OCI-LY7 (cell line): Measurements from ENCODE around the gene ALKBH4. TPM values are rescaled to one million over a fixed set of nuclear protein-coding genes. Genes with fewer than 3 reads are reported as not detected.

Experiments
- BruUV-seq: library from RNA; stranded (reverse); fragments of 400-500 nt; replicated peaks from 2 replicates; lab custom pipeline; 2021; lab: Mats Ljungman, UMichigan
- CTCF ChIA-PET: fragments of 300-600 bp; sonication (Branson Sonifier 250); formaldehyde crosslinking; loops from one replicate; lab custom pipeline; 2022; ENCODE audit warnings: antibody characterized with exemption; ENCODE audit not compliant: unreplicated experiment; lab: Charles Lee
- POLR2A ChIA-PET: fragments of 300-600 bp; sonication (Branson Sonifier 250); formaldehyde crosslinking; loops from one replicate; lab custom pipeline; 2022; ENCODE audit warnings: antibody characterized with exemption; lab: Charles Lee
- DNase-seq: peaks from one replicate; pipeline ENCODE4 v3.0.0-alpha.2; 2015; ENCODE audit warnings: low spot score
- H2AFZ ChIP-seq: fragments of 200-600 bp; sonication (generic), shearing (Covaris generic); 2 replicates; pipeline ENCODE4 v1.6.1; 2014; ENCODE audit warnings: mild to moderate bottlenecking, antibody characterized with exemption, low read length, moderate library complexity
- H3K27ac ChIP-seq: fragments of 200-600 bp; sonication (generic); 2 replicates; pipeline ENCODE4 v1.5.1; 2014; ENCODE audit warnings: mixed run types, low read depth, mild to moderate bottlenecking, moderate library complexity, low read length, inconsistent platforms; ENCODE audit not compliant: poor library complexity, severe bottlenecking
- H3K36me3 ChIP-seq: fragments of 200-600 bp; sonication (generic); 2 replicates; pipeline ENCODE4 v1.6.1; 2014; ENCODE audit warnings: mild to moderate bottlenecking, antibody characterized with exemption, low read length, moderate library complexity, mixed read lengths; ENCODE audit not compliant: insufficient read depth
- H3K4me1 ChIP-seq: fragments of 200-600 bp; sonication (generic); 2 replicates; pipeline ENCODE4 v1.5.1; 2014; ENCODE audit warnings: mild to moderate bottlenecking, low read length; ENCODE audit not compliant: insufficient read depth, poor library complexity, severe bottlenecking
- H3K4me2 ChIP-seq: fragments of 200-600 bp; sonication (generic); 2 replicates; pipeline ENCODE4 v1.6.1; 2014; ENCODE audit warnings: mild to moderate bottlenecking, low read length
- H3K4me3 ChIP-seq: fragments of 200-600 bp; sonication (generic); 2 replicates; pipeline ENCODE4 v1.5.1; 2014; ENCODE audit warnings: mild to moderate bottlenecking, low read depth, low read length; ENCODE audit not compliant: poor library complexity, severe bottlenecking
- H3K79me2 ChIP-seq: fragments of 200-600 bp; sonication (generic); 2 replicates; pipeline ENCODE4 v1.6.1; 2016; ENCODE audit warnings: low read depth, mild to moderate bottlenecking, low read length, moderate library complexity, mixed read lengths; ENCODE audit not compliant: insufficient read depth
- H3K9me2 ChIP-seq: fragments of 200-600 bp; sonication (generic); 2 replicates; pipeline ENCODE4 v1.6.1; 2016; ENCODE audit warnings: mild to moderate bottlenecking, low read length, mixed read lengths; ENCODE audit not compliant: insufficient read depth
- H3K9me3 ChIP-seq: fragments of 200-600 bp; sonication (generic); 2 replicates; pipeline ENCODE4 v1.6.1; 2014; ENCODE audit warnings: mild to moderate bottlenecking, mixed run types, low read length, mixed read lengths
- H4K20me1 ChIP-seq: fragments of 200-600 bp; sonication (generic); 2 replicates; pipeline ENCODE4 v1.6.1; 2014; ENCODE audit warnings: mild to moderate bottlenecking, antibody characterized with exemption, low read length, moderate library complexity, mixed read lengths; ENCODE audit not compliant: insufficient read depth
- EZH2phosphoT487 ChIP-seq: fragments of 200-600 bp; sonication (generic); IDR thresholded peaks from 2 replicates; pipeline ENCODE4 v1.6.1; 2018; ENCODE audit warnings: low read depth, borderline replicate concordance, mild to moderate bottlenecking, mixed run types, antibody characterized with exemption, low read length, moderate library complexity, mixed read lengths
- intact Hi-C: fragments of 100-400 bp; cut with micrococcal nuclease; formaldehyde crosslinking; loops from one replicate; pipeline ENCODE4 v1.10.0; 2022; ENCODE audit not compliant: unreplicated experiment
- total RNA-seq, 2 experiments: library from RNA; depleted of rRNA in 1 of 2; stranded (reverse); fragments of >200 nt in 1 of 2; shearing (Covaris generic) in 1 of 2; gene quantifications; 2 replicates each; pipeline ENCODE4 v1.2.3, GENCODE V29; 2014 to 2022
- TF ChIP-seq, protein P1 (sequence below): fragments of 200-600 bp; sonication (generic); conservative IDR thresholded peaks from 2 replicates; pipeline ENCODE4 v1.5.1; 2014; ENCODE audit warnings: mild to moderate bottlenecking, antibody characterized with exemption, low read length, moderate library complexity, mixed read lengths

The ALKBH4 gene
- total RNA-seq, 2 experiments from 2014 or later, result 13.3 to 17.5 TPM

DNA sequence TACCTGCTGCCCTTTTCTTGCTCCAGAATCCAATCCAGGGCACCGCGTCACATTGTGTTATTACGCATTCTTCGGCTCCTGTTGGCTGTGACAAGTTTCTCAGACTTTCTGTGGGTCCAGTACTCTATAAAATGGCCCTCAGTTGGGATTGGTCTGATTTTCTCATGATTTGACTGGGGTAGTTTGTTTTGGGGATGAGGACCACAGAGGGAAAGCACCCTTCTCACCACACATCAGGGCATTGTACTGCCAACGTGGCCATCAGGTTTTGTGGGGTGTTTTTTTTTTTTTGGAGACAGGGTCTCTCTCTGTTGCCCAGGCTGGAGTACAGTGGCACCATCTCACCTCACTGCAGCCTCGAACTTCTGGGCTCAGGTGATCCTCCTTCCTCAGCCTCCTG, 48.3 kb downstream of the ALKBH4 start:
- Histone ChIP-seq H3K9me3 (no peaks in the 10 kb centered on the region), H4K20me1 (no peaks in the 10 kb centered on the region), H3K4me2 (no peak overlapping the region), H3K9me2 (no peaks in the 10 kb centered on the region), H3K27ac (peak overlapping the region; percentile 74), H2AFZ (no peak overlapping the region), H3K36me3 (peaks cover 93% of the 10 kb centered on the region), H3K4me3 (no peak overlapping the region), H3K4me1 (peaks cover 57% of the 10 kb centered on the region), H3K79me2 (peaks cover 23% of the 10 kb centered on the region; the same call in 1 of the 2 replicates)
- POLR2A ChIA-PET, result interaction anchor here (0.7 to 3.1 kb wide), 6 partner anchors 10 to 109 kb away, joined by 3 to 32 read pairs (median 4); no protein-coding TSS in a partner anchor
- intact Hi-C loops, result no loop called here
- CTCF ChIA-PET, result interaction anchor here (1.3 kb wide), 1 partner anchor 18 kb away, joined by 3 read pairs; no protein-coding TSS in a partner anchor
- no TSS peak for BruUV-seq
- DNase-seq, result no peak
- TF ChIP-seq, protein P1, sequence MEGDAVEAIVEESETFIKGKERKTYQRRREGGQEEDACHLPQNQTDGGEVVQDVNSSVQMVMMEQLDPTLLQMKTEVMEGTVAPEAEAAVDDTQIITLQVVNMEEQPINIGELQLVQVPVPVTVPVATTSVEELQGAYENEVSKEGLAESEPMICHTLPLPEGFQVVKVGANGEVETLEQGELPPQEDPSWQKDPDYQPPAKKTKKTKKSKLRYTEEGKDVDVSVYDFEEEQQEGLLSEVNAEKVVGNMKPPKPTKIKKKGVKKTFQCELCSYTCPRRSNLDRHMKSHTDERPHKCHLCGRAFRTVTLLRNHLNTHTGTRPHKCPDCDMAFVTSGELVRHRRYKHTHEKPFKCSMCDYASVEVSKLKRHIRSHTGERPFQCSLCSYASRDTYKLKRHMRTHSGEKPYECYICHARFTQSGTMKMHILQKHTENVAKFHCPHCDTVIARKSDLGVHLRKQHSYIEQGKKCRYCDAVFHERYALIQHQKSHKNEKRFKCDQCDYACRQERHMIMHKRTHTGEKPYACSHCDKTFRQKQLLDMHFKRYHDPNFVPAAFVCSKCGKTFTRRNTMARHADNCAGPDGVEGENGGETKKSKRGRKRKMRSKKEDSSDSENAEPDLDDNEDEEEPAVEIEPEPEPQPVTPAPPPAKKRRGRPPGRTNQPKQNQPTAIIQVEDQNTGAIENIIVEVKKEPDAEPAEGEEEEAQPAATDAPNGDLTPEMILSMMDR, result no peak
- TF ChIP-seq EZH2phosphoT487, result no peak

DNA sequence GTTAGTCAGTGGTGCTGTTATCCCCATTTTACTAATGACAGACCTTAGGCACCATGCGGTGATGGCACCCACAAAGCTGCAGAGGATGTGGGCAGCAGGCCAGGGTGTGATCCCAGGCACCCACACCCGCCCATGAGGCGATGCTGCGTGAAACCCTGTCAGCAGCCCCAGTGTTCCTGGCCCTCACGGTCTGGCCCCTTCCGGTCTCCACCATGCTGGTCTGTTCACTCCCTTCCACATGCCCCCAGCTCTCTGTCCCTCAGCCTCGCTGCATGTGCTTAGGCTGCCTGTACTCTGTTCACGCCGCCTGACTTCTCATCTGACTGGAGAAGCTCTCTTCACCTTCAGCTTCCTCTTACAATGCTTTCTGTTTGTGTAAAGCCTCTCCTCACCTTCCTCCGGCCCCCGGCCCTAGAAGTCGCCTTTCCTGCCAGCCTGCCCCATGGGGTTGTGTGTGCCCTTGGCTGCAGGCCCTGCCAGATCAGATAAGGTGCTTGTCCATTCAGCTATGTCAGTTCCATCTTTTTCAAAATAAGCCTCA, 48.9 kb downstream of the ALKBH4 start:
- DNase-seq, result peak; percentile 67
- intact Hi-C loops, result no loop called here
- H3K27ac ChIP-seq, result peak overlapping the region; percentile 74
- no peaks in the 10 kb centered on the region for H3K9me3 ChIP-seq
- H2AFZ ChIP-seq, result no peak overlapping the region
- no TSS peak for BruUV-seq
- H3K4me3 ChIP-seq, result no peak overlapping the region
- ChIA-PET POLR2A (interaction anchor here (0.7 to 3.1 kb wide), 8 partner anchors 11 to 109 kb away, joined by 3 to 32 read pairs (median 4); no protein-coding TSS in a partner anchor), CTCF (interaction anchor here (0.6 to 1.3 kb wide), 3 partner anchors 18 to 26 kb away, joined by 3 read pairs; partner anchors contain the start of gene PRKRIP1)
- no peak for TF ChIP-seq EZH2phosphoT487
- TF ChIP-seq, protein P1, result no peak
- H3K4me2 ChIP-seq, result peak overlapping the region; percentile 25
- peaks cover 25% of the 10 kb centered on the region; the same call in 1 of the 2 replicates for H3K79me2 ChIP-seq
- no peaks in the 10 kb centered on the region for H3K9me2 ChIP-seq
- H4K20me1 ChIP-seq, result no peaks in the 10 kb centered on the region
- peaks cover 50% of the 10 kb centered on the region for H3K4me1 ChIP-seq
- peaks cover 93% of the 10 kb centered on the region for H3K36me3 ChIP-seq

DNA sequence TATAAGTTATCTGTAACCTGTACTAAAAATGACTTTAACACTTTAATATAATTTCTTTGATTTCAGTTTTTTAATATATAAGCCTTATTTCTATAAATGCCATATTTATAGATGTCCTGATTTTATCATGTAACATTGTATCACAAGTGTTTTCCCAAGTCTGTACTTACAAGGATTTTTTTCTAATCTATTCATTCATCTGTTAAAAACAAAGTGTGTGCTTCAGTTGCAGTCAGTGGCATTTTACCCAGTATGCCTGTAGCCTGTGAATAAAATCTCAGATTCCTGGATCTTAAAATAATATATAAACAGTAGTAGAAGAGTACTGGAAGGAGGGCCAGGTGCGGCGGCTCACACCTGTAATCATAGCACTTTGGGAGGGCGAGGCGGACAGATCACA, 51.1 kb downstream of the ALKBH4 start:
- Histone ChIP-seq H3K27ac (no peak overlapping the region), H3K9me2 (no peaks in the 10 kb centered on the region), H2AFZ (no peak overlapping the region), H3K36me3 (peaks cover 93% of the 10 kb centered on the region), H4K20me1 (no peaks in the 10 kb centered on the region), H3K4me1 (peaks cover 59% of the 10 kb centered on the region), H3K9me3 (no peaks in the 10 kb centered on the region), H3K79me2 (peaks cover 42% of the 10 kb centered on the region; the same call in 1 of the 2 replicates), H3K4me3 (no peak overlapping the region), H3K4me2 (no peak overlapping the region)
- no peak for DNase-seq
- intact Hi-C loops, result no loop called here
- BruUV-seq, result no TSS peak
- TF ChIP-seq EZH2phosphoT487, result no peak
- TF ChIP-seq, protein P1, result no peak
- POLR2A ChIA-PET, result interaction anchor here (1.0 to 3.1 kb wide), 5 partner anchors 10 to 51 kb away, joined by 3 to 32 read pairs (median 4); partner anchors contain the start of genes ALKBH4 and LRWD1
- CTCF ChIA-PET, result interaction anchor here (1.1 to 1.8 kb wide), 2 partner anchors 12 to 36 kb away, joined by 3 to 7 read pairs; no protein-coding TSS in a partner anchor
